Measurements from ENCODE around the gene IL2RA.

- TF ChIP-seq CREB1 (IDR thresholded peaks at IDR 0.05) (no peak), CREB1 (CRISPR knock-in tag; IDR thresholded peaks at IDR 0.05) (no peak), POLR2A (conservative IDR thresholded peaks at IDR 0.05) (no peak)
Observed at GRCh38 chr10:6049031-6049400, 13.2 kb downstream of the IL2RA start.
